Suprapubic skin (tissue), 4 donors: ENCODE results near the gene PRKN. TPM values are rescaled to one million over a fixed set of nuclear protein-coding genes. Genes with fewer than 3 reads are reported as not detected.

ENCODE experiments used
- DNase-seq, 2 donors: peaks; one replicate each; pipeline ENCODE4 v3.0.0-alpha.2; 2019; ENCODE audit warnings: low spot score in 2 of 2
- H3K27ac ChIP-seq: fragments of 200-600 bp; sonication (generic); one replicate; pipeline ENCODE4 v1.5.1; 2019
- H3K27me3 ChIP-seq: fragments of 200-600 bp; sonication (generic); one replicate; pipeline ENCODE4 v1.5.1; 2019
- H3K36me3 ChIP-seq: fragments of 200-600 bp; sonication (generic); one replicate; pipeline ENCODE4 v1.5.1; 2019
- H3K4me1 ChIP-seq: fragments of 200-600 bp; sonication (generic); one replicate; pipeline ENCODE4 v1.5.1; 2019
- H3K4me3 ChIP-seq: fragments of 200-600 bp; sonication (generic); one replicate; pipeline ENCODE4 v1.5.1; 2019; ENCODE audit warnings: mild to moderate bottlenecking
- H3K9me3 ChIP-seq: fragments of 200-600 bp; sonication (generic); one replicate; pipeline ENCODE4 v1.5.1; 2019
- CTCF ChIP-seq, 2 donors: fragments of 200-600 bp in 1 of 2; fragments of 450-650 bp in 1 of 2; sonication (generic) in 1 of 2; IDR thresholded peaks; one replicate each; pipeline ENCODE4 v1.5.1; 2016 to 2019; ENCODE audit warnings: antibody characterized with exemption in 2 of 2, mild to moderate bottlenecking in 1 of 2, moderate library complexity in 1 of 2
- EP300 ChIP-seq: sonication (generic); formaldehyde crosslinking; IDR thresholded peaks from one replicate; pipeline ENCODE4 v1.6.1; 2017; ENCODE audit warnings: antibody characterized with exemption
- POLR2A ChIP-seq, 2 donors: fragments of 450-650 bp; IDR thresholded peaks; one replicate each; pipeline ENCODE4 v1.6.1; 2017; ENCODE audit warnings: antibody characterized with exemption in 2 of 2, mild to moderate bottlenecking in 2 of 2, moderate library complexity in 2 of 2
- POLR2AphosphoS5 ChIP-seq, 3 donors: sonication (generic); formaldehyde crosslinking; IDR thresholded peaks; one replicate each; pipeline ENCODE4 v1.6.1; 2017; ENCODE audit warnings: antibody characterized with exemption in 3 of 3
- WGBS: methylation state at CpG from one replicate; pipeline ENCODE4 v1.1.5; 2018; 5-methylcytosine and 5-hydroxymethylcytosine counted together
- total RNA-seq, 4 donors: library from RNA; depleted of rRNA; stranded (reverse); fragments of >200 nt; gene quantifications; one replicate each; pipeline ENCODE4 v1.1.0, GENCODE V29; 2016

PRKN gene
- total RNA-seq, 4 donors from 2014 or later, result 7.2 to 22.8 (median 14.4) TPM

GRCh38 chr6:162306616-162307015, 420.9 kb downstream of the PRKN start:
- TF ChIP-seq EP300 (no peak), POLR2AphosphoS5 (IDR thresholded peaks at IDR 0.05) (no peak), POLR2A (IDR thresholded peaks at IDR 0.05) (no peak), CTCF (IDR thresholded peaks at IDR 0.05) (no peak)
- Histone ChIP-seq H3K36me3 (no peaks in the 10 kb centered on the region), H3K4me1 (no peaks in the 10 kb centered on the region), H3K9me3 (no peaks in the 10 kb centered on the region), H3K27ac (no peak overlapping the region), H3K4me3 (no peak overlapping the region), H3K27me3 (no peaks in the 10 kb centered on the region)
- 88% methylated on average over 7 of the region's 7 CpGs for WGBS
- DNase-seq, result no peak

GRCh38 chr6:162301128-162301527, 426.4 kb downstream of the PRKN start:
- Histone ChIP-seq H3K9me3 (no peaks in the 10 kb centered on the region), H3K27me3 (no peaks in the 10 kb centered on the region), H3K27ac (no peak overlapping the region), H3K4me1 (no peaks in the 10 kb centered on the region), H3K4me3 (no peak overlapping the region), H3K36me3 (no peaks in the 10 kb centered on the region)
- DNase-seq, result no peak
- TF ChIP-seq CTCF (IDR thresholded peaks at IDR 0.05), result no peak
- TF ChIP-seq EP300, result no peak
- TF ChIP-seq POLR2A (IDR thresholded peaks at IDR 0.05), result no peak
- no peak for TF ChIP-seq POLR2AphosphoS5 (IDR thresholded peaks at IDR 0.05)
- 86% methylated on average over 6 of the region's 6 CpGs for WGBS

- TF ChIP-seq CTCF (IDR thresholded peaks at IDR 0.05), result no peak
- no peak for TF ChIP-seq POLR2AphosphoS5 (IDR thresholded peaks at IDR 0.05)
- TF ChIP-seq POLR2A (IDR thresholded peaks at IDR 0.05), result no peak
- no peak for TF ChIP-seq EP300
- no peak overlapping the region for H3K4me3 ChIP-seq
- 32% methylated on average over 4 of the region's 4 CpGs for WGBS
- H3K27ac ChIP-seq, result no peak overlapping the region
- no peaks in the 10 kb centered on the region for H3K4me1 ChIP-seq
- no peak for DNase-seq
- no peaks in the 10 kb centered on the region for H3K9me3 ChIP-seq
- no peaks in the 10 kb centered on the region for H3K27me3 ChIP-seq
- no peaks in the 10 kb centered on the region for H3K36me3 ChIP-seq
Observed at GRCh38 chr6:162294029-162294428, 433.5 kb downstream of the PRKN start.

- DNase-seq, result no peak
- Histone ChIP-seq H3K4me1 (no peaks in the 10 kb centered on the region), H3K9me3 (no peaks in the 10 kb centered on the region), H3K27ac (no peak overlapping the region), H3K27me3 (no peaks in the 10 kb centered on the region), H3K36me3 (no peaks in the 10 kb centered on the region), H3K4me3 (no peak overlapping the region)
- TF ChIP-seq EP300, result no peak
- TF ChIP-seq CTCF (IDR thresholded peaks at IDR 0.05), result no peak
- no peak for TF ChIP-seq POLR2AphosphoS5 (IDR thresholded peaks at IDR 0.05)
- no peak for TF ChIP-seq POLR2A (IDR thresholded peaks at IDR 0.05)
- WGBS, result 81% methylated on average over 2 of the region's 2 CpGs
Observed at GRCh38 chr6:162292915-162293314, 434.7 kb downstream of the PRKN start.

GRCh38 chr6:162290846-162291465, 436.6 kb downstream of the PRKN start:
- H3K4me3 ChIP-seq, result no peak overlapping the region
- no peaks in the 10 kb centered on the region for H3K36me3 ChIP-seq
- H3K27ac ChIP-seq, result no peak overlapping the region
- DNase-seq, result no peak
- H3K4me1 ChIP-seq, result no peaks in the 10 kb centered on the region
- H3K27me3 ChIP-seq, result no peaks in the 10 kb centered on the region
- H3K9me3 ChIP-seq, result no peaks in the 10 kb centered on the region
- 55% methylated on average over 6 of the region's 6 CpGs for WGBS
- TF ChIP-seq POLR2A (IDR thresholded peaks at IDR 0.05), result no peak
- TF ChIP-seq EP300, result no peak
- TF ChIP-seq POLR2AphosphoS5 (IDR thresholded peaks at IDR 0.05), result no peak
- no peak for TF ChIP-seq CTCF (IDR thresholded peaks at IDR 0.05)
